SK-N-SH treated with all-trans-retinoic acid at 6 μM for 48 hours (cell line): ENCODE measurements around the gene GRM3.

Experiments
- ATAC-seq: fragments of 200-7000 bp; cut with Tn5 transposase; 3 replicates; pipeline ENCODE4 v1.9.1; 2020; ENCODE audit warnings: mild to moderate bottlenecking, moderate library complexity
- ARNTL ChIP-seq: fragments of 450-650 bp; formaldehyde crosslinking; IDR thresholded peaks from 2 replicates; pipeline ENCODE4 v1.5.0; 2020; ENCODE audit warnings: low read depth, mild to moderate bottlenecking, moderate library complexity, borderline replicate concordance
- BACH2 ChIP-seq: fragments of 250-450 bp; sonication (Bioruptor Pico); IDR thresholded peaks from 2 replicates; pipeline ENCODE4 v1.9.0; 2021; ENCODE audit warnings: mild to moderate bottlenecking, borderline replicate concordance
- CSDC2 ChIP-seq: fragments of 250-450 bp; sonication (Bioruptor Pico); IDR thresholded peaks from 2 replicates; pipeline ENCODE4 v1.5.0; 2020; ENCODE audit warnings: mild to moderate bottlenecking, moderate library complexity
- GLIS3 ChIP-seq: fragments of 250-450 bp; sonication (Bioruptor Pico); IDR thresholded peaks from 2 replicates; pipeline ENCODE4 v1.5.0; 2020; ENCODE audit warnings: mild to moderate bottlenecking, moderate library complexity
- ISL1 ChIP-seq: fragments of 250-450 bp; sonication (Bioruptor Pico); IDR thresholded peaks from 2 replicates; pipeline ENCODE4 v2.1.2; 2022; ENCODE audit warnings: mild to moderate bottlenecking, moderate library complexity
- PPARA ChIP-seq: fragments of 250-450 bp; sonication (Bioruptor Pico); IDR thresholded peaks from 2 replicates; pipeline ENCODE4 v1.5.0; 2020; ENCODE audit warnings: mild to moderate bottlenecking, borderline replicate concordance
- RARB ChIP-seq: fragments of 250-450 bp; sonication (Bioruptor Pico); IDR thresholded peaks from 2 replicates; pipeline ENCODE4 v1.8.0; 2021; ENCODE audit warnings: mild to moderate bottlenecking, moderate library complexity
- SNAI2 ChIP-seq: fragments of 250-450 bp; sonication (Bioruptor Pico); IDR thresholded peaks from 2 replicates; pipeline ENCODE4 v1.5.0; 2020; ENCODE audit warnings: mild to moderate bottlenecking, moderate library complexity
- TCF4 ChIP-seq: fragments of 250-450 bp; sonication (Bioruptor Pico); IDR thresholded peaks from 2 replicates; pipeline ENCODE4 v1.8.0; 2021; ENCODE audit warnings: mild to moderate bottlenecking, moderate library complexity, borderline replicate concordance
- TOX ChIP-seq: fragments of 250-450 bp; sonication (Bioruptor Pico); IDR thresholded peaks from 2 replicates; pipeline ENCODE4 v1.8.0; 2021; ENCODE audit warnings: mild to moderate bottlenecking, moderate library complexity, borderline replicate concordance
- ZC3H10 ChIP-seq: fragments of 250-450 bp; sonication (Bioruptor Pico); IDR thresholded peaks from 2 replicates; pipeline ENCODE4 v1.5.1; 2021; ENCODE audit warnings: mild to moderate bottlenecking, moderate library complexity
- ZFP30 ChIP-seq: fragments of 450-650 bp; formaldehyde crosslinking; IDR thresholded peaks from 2 replicates; pipeline ENCODE4 v1.5.0; 2022; ENCODE audit warnings: mild to moderate bottlenecking, moderate library complexity
- ZNF565 ChIP-seq: fragments of 450-650 bp; formaldehyde crosslinking; conservative IDR thresholded peaks from 2 replicates; pipeline ENCODE4 v1.5.0; 2020; ENCODE audit warnings: low read depth, mild to moderate bottlenecking, moderate library complexity
- ZNF70 ChIP-seq: fragments of 450-650 bp; formaldehyde crosslinking; IDR thresholded peaks from 2 replicates; pipeline ENCODE4 v1.5.0; 2020; ENCODE audit warnings: mild to moderate bottlenecking, moderate library complexity
- TF ChIP-seq, protein P1 (sequence below): fragments of 250-450 bp; sonication (Bioruptor Pico); IDR thresholded peaks from 2 replicates; pipeline ENCODE4 v1.5.0; 2020; ENCODE audit warnings: mild to moderate bottlenecking, moderate library complexity
- TF ChIP-seq, protein P2 (sequence below): fragments of 250-450 bp; sonication (Bioruptor Pico); IDR thresholded peaks from 2 replicates; pipeline ENCODE4 v1.5.1; 2021; ENCODE audit warnings: mild to moderate bottlenecking, moderate library complexity
- TF ChIP-seq, protein P3 (sequence below): fragments of 250-450 bp; sonication (Bioruptor Pico); IDR thresholded peaks from 2 replicates; pipeline ENCODE4 v1.5.1; 2020; ENCODE audit warnings: low read depth, mild to moderate bottlenecking, moderate library complexity
- TF ChIP-seq, protein P4 (sequence below): fragments of 250-450 bp; sonication (Bioruptor Pico); IDR thresholded peaks from 2 replicates; pipeline ENCODE4 v1.8.0; 2020; ENCODE audit warnings: mild to moderate bottlenecking, moderate library complexity, borderline replicate concordance
- TF ChIP-seq, protein P5 (sequence below): fragments of 250-450 bp; sonication (Bioruptor Pico); IDR thresholded peaks from 2 replicates; pipeline ENCODE4 v1.8.0; 2021; ENCODE audit warnings: low read depth, mild to moderate bottlenecking, moderate library complexity, borderline replicate concordance

GRM3 gene

DNA sequence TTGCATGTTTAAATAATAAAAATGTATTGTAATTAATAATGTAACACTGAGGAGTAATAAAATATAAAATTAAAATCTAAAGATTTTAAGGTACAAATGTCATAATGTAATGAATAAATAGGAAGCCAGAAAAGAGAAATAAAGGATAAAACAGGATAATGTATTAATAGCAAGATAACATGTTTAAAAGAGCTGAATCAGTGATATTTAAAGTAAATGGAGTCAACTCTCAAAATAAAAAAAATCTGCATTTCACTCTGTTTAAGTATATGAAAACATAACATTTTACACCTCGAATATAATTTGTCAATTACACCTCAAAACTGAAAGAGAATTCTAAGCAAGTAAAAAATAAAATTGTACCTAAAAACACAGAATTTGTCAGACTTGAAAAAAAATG, 44.1 kb downstream of the GRM3 start:
- no peak for ATAC-seq
- TF ChIP-seq GLIS3 (CRISPR knock-in tag): no peak
- TF ChIP-seq, protein P1, sequence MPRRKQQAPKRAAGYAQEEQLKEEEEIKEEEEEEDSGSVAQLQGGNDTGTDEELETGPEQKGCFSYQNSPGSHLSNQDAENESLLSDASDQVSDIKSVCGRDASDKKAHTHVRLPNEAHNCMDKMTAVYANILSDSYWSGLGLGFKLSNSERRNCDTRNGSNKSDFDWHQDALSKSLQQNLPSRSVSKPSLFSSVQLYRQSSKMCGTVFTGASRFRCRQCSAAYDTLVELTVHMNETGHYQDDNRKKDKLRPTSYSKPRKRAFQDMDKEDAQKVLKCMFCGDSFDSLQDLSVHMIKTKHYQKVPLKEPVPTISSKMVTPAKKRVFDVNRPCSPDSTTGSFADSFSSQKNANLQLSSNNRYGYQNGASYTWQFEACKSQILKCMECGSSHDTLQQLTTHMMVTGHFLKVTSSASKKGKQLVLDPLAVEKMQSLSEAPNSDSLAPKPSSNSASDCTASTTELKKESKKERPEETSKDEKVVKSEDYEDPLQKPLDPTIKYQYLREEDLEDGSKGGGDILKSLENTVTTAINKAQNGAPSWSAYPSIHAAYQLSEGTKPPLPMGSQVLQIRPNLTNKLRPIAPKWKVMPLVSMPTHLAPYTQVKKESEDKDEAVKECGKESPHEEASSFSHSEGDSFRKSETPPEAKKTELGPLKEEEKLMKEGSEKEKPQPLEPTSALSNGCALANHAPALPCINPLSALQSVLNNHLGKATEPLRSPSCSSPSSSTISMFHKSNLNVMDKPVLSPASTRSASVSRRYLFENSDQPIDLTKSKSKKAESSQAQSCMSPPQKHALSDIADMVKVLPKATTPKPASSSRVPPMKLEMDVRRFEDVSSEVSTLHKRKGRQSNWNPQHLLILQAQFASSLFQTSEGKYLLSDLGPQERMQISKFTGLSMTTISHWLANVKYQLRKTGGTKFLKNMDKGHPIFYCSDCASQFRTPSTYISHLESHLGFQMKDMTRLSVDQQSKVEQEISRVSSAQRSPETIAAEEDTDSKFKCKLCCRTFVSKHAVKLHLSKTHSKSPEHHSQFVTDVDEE (CRISPR knock-in tag): no peak
- no peak for TF ChIP-seq CSDC2
- TF ChIP-seq SNAI2: no peak
- no peak for TF ChIP-seq PPARA (CRISPR knock-in tag)
- TF ChIP-seq ZNF70: no peak
- no peak for TF ChIP-seq ZNF565 (CRISPR knock-in tag)
- no peak for TF ChIP-seq RARB
- no peak for TF ChIP-seq ZFP30 (CRISPR knock-in tag)
- TF ChIP-seq, protein P2, sequence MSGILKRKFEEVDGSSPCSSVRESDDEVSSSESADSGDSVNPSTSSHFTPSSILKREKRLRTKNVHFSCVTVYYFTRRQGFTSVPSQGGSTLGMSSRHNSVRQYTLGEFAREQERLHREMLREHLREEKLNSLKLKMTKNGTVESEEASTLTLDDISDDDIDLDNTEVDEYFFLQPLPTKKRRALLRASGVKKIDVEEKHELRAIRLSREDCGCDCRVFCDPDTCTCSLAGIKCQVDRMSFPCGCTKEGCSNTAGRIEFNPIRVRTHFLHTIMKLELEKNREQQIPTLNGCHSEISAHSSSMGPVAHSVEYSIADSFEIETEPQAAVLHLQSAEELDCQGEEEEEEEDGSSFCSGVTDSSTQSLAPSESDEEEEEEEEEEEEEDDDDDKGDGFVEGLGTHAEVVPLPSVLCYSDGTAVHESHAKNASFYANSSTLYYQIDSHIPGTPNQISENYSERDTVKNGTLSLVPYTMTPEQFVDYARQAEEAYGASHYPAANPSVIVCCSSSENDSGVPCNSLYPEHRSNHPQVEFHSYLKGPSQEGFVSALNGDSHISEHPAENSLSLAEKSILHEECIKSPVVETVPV (CRISPR knock-in tag): no peak
- no peak for TF ChIP-seq ZC3H10 (CRISPR knock-in tag)
- TF ChIP-seq TCF4 (CRISPR knock-in tag): no peak
- TF ChIP-seq, protein P3, sequence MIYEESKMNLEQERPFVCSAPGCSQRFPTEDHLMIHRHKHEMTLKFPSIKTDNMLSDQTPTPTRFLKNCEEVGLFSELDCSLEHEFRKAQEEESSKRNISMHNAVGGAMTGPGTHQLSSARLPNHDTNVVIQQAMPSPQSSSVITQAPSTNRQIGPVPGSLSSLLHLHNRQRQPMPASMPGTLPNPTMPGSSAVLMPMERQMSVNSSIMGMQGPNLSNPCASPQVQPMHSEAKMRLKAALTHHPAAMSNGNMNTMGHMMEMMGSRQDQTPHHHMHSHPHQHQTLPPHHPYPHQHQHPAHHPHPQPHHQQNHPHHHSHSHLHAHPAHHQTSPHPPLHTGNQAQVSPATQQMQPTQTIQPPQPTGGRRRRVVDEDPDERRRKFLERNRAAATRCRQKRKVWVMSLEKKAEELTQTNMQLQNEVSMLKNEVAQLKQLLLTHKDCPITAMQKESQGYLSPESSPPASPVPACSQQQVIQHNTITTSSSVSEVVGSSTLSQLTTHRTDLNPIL: no peak
- TF ChIP-seq, protein P4, sequence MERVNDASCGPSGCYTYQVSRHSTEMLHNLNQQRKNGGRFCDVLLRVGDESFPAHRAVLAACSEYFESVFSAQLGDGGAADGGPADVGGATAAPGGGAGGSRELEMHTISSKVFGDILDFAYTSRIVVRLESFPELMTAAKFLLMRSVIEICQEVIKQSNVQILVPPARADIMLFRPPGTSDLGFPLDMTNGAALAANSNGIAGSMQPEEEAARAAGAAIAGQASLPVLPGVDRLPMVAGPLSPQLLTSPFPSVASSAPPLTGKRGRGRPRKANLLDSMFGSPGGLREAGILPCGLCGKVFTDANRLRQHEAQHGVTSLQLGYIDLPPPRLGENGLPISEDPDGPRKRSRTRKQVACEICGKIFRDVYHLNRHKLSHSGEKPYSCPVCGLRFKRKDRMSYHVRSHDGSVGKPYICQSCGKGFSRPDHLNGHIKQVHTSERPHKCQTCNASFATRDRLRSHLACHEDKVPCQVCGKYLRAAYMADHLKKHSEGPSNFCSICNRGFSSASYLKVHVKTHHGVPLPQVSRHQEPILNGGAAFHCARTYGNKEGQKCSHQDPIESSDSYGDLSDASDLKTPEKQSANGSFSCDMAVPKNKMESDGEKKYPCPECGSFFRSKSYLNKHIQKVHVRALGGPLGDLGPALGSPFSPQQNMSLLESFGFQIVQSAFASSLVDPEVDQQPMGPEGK (CRISPR knock-in tag): no peak
- TF ChIP-seq ISL1 (CRISPR knock-in tag): no peak
- TF ChIP-seq BACH2 (CRISPR knock-in tag): no peak
- TF ChIP-seq, all 23 proteins: peak for 0

DNA sequence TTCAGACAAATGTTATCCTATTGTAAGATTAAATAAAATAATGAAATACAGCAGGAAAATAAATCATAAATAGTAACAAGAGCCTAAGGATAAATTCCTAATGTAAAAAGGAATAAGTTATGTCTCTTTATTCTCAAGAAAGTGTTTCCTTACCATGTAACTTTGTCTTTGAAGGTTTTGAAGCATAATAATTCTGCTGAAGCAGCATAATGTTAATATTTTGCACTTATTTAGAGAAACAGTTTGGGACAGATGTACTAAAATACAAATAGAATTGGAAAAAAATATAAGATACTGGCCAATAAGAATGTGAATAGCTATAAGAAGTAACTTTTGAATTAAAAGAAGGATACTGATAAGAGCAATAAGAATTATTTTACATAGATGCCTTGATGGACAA, 45.7 kb downstream of the GRM3 start:
- no peak for TF ChIP-seq SNAI2
- TF ChIP-seq, all 23 proteins: peak for 0
- no peak for ATAC-seq

DNA sequence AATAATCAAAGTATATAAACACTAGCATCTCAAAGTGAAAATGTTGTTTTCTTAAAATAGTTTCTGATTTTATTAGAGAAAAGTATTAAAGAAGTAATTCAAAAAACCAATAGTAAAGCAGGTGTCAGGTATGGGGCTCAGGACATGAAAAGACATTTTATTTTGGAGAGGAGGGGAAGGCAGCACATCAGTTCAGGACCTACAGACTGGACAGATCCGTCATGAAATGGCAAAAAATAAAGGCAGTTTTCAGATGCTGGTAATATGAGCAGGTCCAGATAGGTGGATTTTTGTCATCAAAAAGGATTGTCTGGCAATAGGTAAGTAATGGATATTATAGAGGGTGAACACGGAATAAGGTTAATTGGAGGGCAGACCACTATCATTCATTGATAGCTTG, 49.0 kb downstream of the GRM3 start:
- no peak for ATAC-seq
- no peak for TF ChIP-seq ARNTL
- TF ChIP-seq, protein P1 (CRISPR knock-in tag): no peak

DNA sequence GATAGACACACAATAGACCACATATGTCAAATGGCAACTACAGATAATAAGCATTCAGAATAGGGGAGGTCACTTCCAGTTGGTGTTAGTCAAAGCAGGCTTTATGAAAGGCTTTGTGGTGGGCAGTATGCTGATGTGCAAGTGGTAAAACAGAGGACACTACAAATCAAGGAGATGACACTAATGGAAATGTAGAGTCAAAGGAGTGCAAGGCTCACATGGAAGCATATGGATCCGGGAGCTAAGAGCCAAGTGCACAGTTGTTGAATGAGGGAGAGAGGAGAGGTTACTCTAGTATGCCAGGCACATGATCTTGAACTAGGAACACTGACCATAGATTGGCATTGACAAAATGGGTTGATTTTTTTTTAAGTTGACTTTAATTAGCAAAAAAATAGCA, 62.7 kb downstream of the GRM3 start:
- no peak for ATAC-seq
- TF ChIP-seq, protein P3: no peak
- TF ChIP-seq, protein P2 (CRISPR knock-in tag): no peak
- TF ChIP-seq RARB (no peak), ISL1 (CRISPR knock-in tag) (no peak), TOX (CRISPR knock-in tag) (no peak), BACH2 (CRISPR knock-in tag) (no peak), ARNTL (no peak), ZC3H10 (CRISPR knock-in tag) (no peak)
- TF ChIP-seq, protein P5, sequence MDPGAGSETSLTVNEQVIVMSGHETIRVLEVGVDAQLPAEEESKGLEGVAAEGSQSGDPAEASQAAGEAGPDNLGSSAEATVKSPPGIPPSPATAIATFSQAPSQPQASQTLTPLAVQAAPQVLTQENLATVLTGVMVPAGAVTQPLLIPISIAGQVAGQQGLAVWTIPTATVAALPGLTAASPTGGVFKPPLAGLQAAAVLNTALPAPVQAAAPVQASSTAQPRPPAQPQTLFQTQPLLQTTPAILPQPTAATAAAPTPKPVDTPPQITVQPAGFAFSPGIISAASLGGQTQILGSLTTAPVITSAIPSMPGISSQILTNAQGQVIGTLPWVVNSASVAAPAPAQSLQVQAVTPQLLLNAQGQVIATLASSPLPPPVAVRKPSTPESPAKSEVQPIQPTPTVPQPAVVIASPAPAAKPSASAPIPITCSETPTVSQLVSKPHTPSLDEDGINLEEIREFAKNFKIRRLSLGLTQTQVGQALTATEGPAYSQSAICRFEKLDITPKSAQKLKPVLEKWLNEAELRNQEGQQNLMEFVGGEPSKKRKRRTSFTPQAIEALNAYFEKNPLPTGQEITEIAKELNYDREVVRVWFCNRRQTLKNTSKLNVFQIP (CRISPR knock-in tag): no peak
